Gastrocnemius medialis (tissue), 4 donors: ENCODE data around the gene ASB18. TPM values are rescaled to one million over a fixed set of nuclear protein-coding genes. Genes with fewer than 3 reads are reported as not detected.

Source experiments
- ATAC-seq, 2 donors: fragments of 150-250 bp; one replicate each; pipeline ENCODE4 v1.9.1; 2016
- DNase-seq, 2 donors: peaks; one replicate each; pipeline ENCODE4 v3.0.0-alpha.2; 2019
- H3K27ac ChIP-seq, 4 donors: fragments of 200-600 bp; sonication (generic); 1 replicate in 1 of 4; 2 replicates in 3 of 4; pipeline ENCODE4 v1.5.1; 2016 to 2018; ENCODE audit warnings: mild to moderate bottlenecking in 2 of 4, moderate library complexity in 1 of 4
- H3K27me3 ChIP-seq, 3 donors: fragments of 200-600 bp; sonication (generic) in 2 of 3; 1 replicate in 1 of 3; 2 replicates in 2 of 3; pipeline versions ENCODE4 v1.5.1 to v1.6.0; 2016 to 2019; ENCODE audit warnings: mild to moderate bottlenecking in 1 of 3, moderate library complexity in 1 of 3
- H3K36me3 ChIP-seq, 2 donors: fragments of 200-600 bp; sonication (generic) in 1 of 2; one replicate each; pipeline ENCODE4 v1.5.1; 2017 to 2018
- H3K4me1 ChIP-seq, 2 donors: fragments of 200-600 bp; sonication (generic) in 1 of 2; one replicate each; pipeline ENCODE4 v1.5.1; 2016 to 2017; ENCODE audit warnings: mild to moderate bottlenecking in 2 of 2
- H3K4me3 ChIP-seq, 4 donors: fragments of 200-600 bp; sonication (generic) in 3 of 4; 1 replicate in 1 of 4; 2 replicates in 3 of 4; pipeline ENCODE4 v1.5.1; 2016 to 2019; ENCODE audit warnings: mild to moderate bottlenecking in 2 of 4
- H3K9me3 ChIP-seq, 3 donors: fragments of 200-600 bp; sonication (generic) in 2 of 3; 1 replicate in 1 of 3; 2 replicates in 2 of 3; pipeline ENCODE4 v1.5.1; 2016 to 2019
- CTCF ChIP-seq, 5 experiments: fragments of 450-650 bp in 3 of 5; fragments of 200-600 bp in 2 of 5; sonication (generic) in 2 of 5; IDR thresholded peaks in 4 of 5; conservative IDR thresholded peaks in 1 of 5; 1 replicate in 4 of 5; 2 replicates in 1 of 5; pipeline ENCODE4 v1.5.1; 2016 to 2019; ENCODE audit warnings: antibody characterized with exemption in 5 of 5, mild to moderate bottlenecking in 3 of 5, moderate library complexity in 3 of 5
- POLR2A ChIP-seq, 2 donors: fragments of 450-650 bp; IDR thresholded peaks; one replicate each; pipeline ENCODE4 v1.6.1; 2017; ENCODE audit warnings: antibody characterized with exemption in 2 of 2, mild to moderate bottlenecking in 2 of 2, moderate library complexity in 2 of 2
- in situ Hi-C, 4 donors: fragments of 200-750 bp; cut with MboI; loops; one replicate each; pipeline versions ENCODE4 v1.15.0 to v1.8.0; 2017; ENCODE audit warnings: low sequenced_read_pairs in 4 of 4
- intact Hi-C: fragments of 100-400 bp; cut with DNase I; formaldehyde crosslinking; loops from one replicate; pipeline ENCODE4 v1.15.1; 2023; ENCODE audit warnings: low total_unique reads
- total RNA-seq, 4 donors: library from RNA; depleted of rRNA; stranded (reverse); fragments of >200 nt; gene quantifications; one replicate each; pipeline versions ENCODE4 v1.1.0 to v1.2.3, GENCODE V29; 2016

The ASB18 gene
- total RNA-seq, 4 donors from 2014 or later = 0.16 to 0.17 TPM; not detected in 2

GRCh38 chr2:236172255-236173035, 91.8 kb downstream of the ASB18 start:
- intact Hi-C loops (no loop called here), in situ Hi-C loops (no loop called here)
- ATAC-seq (no peak), DNase-seq (no peak)
- Histone ChIP-seq H3K27me3 (peaks cover 92 to 99% (median 97%) of the 10 kb centered on the region in 3 donors), H3K4me1 (peaks cover 16 to 19% of the 10 kb centered on the region in 2 donors), H3K36me3 (no peaks in the 10 kb centered on the region), H3K27ac (no peak overlapping the region), H3K4me3 (no peak overlapping the region), H3K9me3 (no peaks in the 10 kb centered on the region)
- TF ChIP-seq POLR2A (IDR thresholded peaks at IDR 0.05) (no peak), CTCF (IDR thresholded peaks at IDR 0.05 in 4 of 5, conservative IDR thresholded peaks at IDR 0.05 in 1 of 5) (no peak)

GRCh38 chr2:236171680-236172254, 92.4 kb downstream of the ASB18 start:
- in situ Hi-C loops (no loop called here), intact Hi-C loops (no loop called here)
- H3K9me3 ChIP-seq = no peaks in the 10 kb centered on the region
- peaks cover 92 to 100% (median 97%) of the 10 kb centered on the region in 3 donors for H3K27me3 ChIP-seq
- no peak overlapping the region for H3K4me3 ChIP-seq
- TF ChIP-seq CTCF (IDR thresholded peaks at IDR 0.05 in 4 of 5, conservative IDR thresholded peaks at IDR 0.05 in 1 of 5) (no peak), POLR2A (IDR thresholded peaks at IDR 0.05) (no peak)
- ATAC-seq = no peak
- no peak overlapping the region for H3K27ac ChIP-seq
- H3K4me1 ChIP-seq = peaks cover 22% of the 10 kb centered on the region in 2 donors
- H3K36me3 ChIP-seq = no peaks in the 10 kb centered on the region
- no peak for DNase-seq

- ATAC-seq = no peak
- Histone ChIP-seq H3K4me1 (peaks cover 22 to 27% of the 10 kb centered on the region in 2 donors), H3K27ac (no peak overlapping the region), H3K4me3 (no peak overlapping the region), H3K9me3 (no peaks in the 10 kb centered on the region), H3K36me3 (no peaks in the 10 kb centered on the region), H3K27me3 (peaks cover 93 to 100% (median 97%) of the 10 kb centered on the region in 3 donors)
- in situ Hi-C loops = no loop called here
- no peak for DNase-seq
- intact Hi-C loops = no loop called here
- TF ChIP-seq POLR2A (IDR thresholded peaks at IDR 0.05) (no peak), CTCF (IDR thresholded peaks at IDR 0.05 in 4 of 5, conservative IDR thresholded peaks at IDR 0.05 in 1 of 5) (no peak)
Observed at GRCh38 chr2:236171181-236171679, 93.0 kb downstream of the ASB18 start.

GRCh38 chr2:236170590-236171165, 93.5 kb downstream of the ASB18 start:
- DNase-seq (no peak), ATAC-seq (no peak)
- Histone ChIP-seq H3K27ac (no peak overlapping the region), H3K36me3 (no peaks in the 10 kb centered on the region), H3K4me1 (peaks cover 26 to 27% of the 10 kb centered on the region in 2 donors), H3K4me3 (no peak overlapping the region), H3K9me3 (no peaks in the 10 kb centered on the region), H3K27me3 (peaks cover 94 to 100% (median 97%) of the 10 kb centered on the region in 3 donors)
- intact Hi-C loops (no loop called here), in situ Hi-C loops (no loop called here)
- TF ChIP-seq CTCF (IDR thresholded peaks at IDR 0.05 in 4 of 5, conservative IDR thresholded peaks at IDR 0.05 in 1 of 5) = no peak
- TF ChIP-seq POLR2A (IDR thresholded peaks at IDR 0.05) = no peak
